GM23248 (cell line): ENCODE results near the gene ABL1. TPM values are rescaled to one million over a fixed set of nuclear protein-coding genes. Genes with fewer than 3 reads are reported as not detected.
A peak's percentile ranks its signal among the peaks of the same experiment; 100 is the strongest.

Experiments used
- DNase-seq: peaks from one replicate; pipeline ENCODE4 v3.0.0-alpha.2; 2015
- H2AFZ ChIP-seq: fragments of 200-600 bp; sonication (generic); 2 replicates; pipeline ENCODE4 v1.6.1; 2016; ENCODE audit warnings: antibody characterized with exemption
- H3F3A ChIP-seq: fragments of 200-600 bp; sonication (generic); 2 replicates; pipeline ENCODE4 v1.6.1; 2016; ENCODE audit warnings: mild to moderate bottlenecking, antibody characterized with exemption, mixed run types; ENCODE audit not compliant: insufficient read depth
- H3K27ac ChIP-seq: fragments of 200-600 bp; sonication (generic); 2 replicates; pipeline ENCODE4 v1.5.1; 2016; ENCODE audit warnings: mild to moderate bottlenecking
- H3K27me3 ChIP-seq: fragments of 200-600 bp; sonication (generic); replicated peaks from 2 replicates; pipeline ENCODE4 v1.6.1; 2016; ENCODE audit warnings: mild to moderate bottlenecking; ENCODE audit not compliant: insufficient read depth
- H3K36me3 ChIP-seq: fragments of 200-600 bp; sonication (generic); 2 replicates; pipeline ENCODE4 v1.6.1; 2016; ENCODE audit warnings: low read depth, mild to moderate bottlenecking
- H3K4me1 ChIP-seq: fragments of 200-600 bp; sonication (generic); 2 replicates; pipeline ENCODE4 v1.6.1; 2016; ENCODE audit warnings: mild to moderate bottlenecking; ENCODE audit not compliant: insufficient read depth
- H3K4me2 ChIP-seq: fragments of 200-600 bp; sonication (generic); one replicate; pipeline ENCODE4 v1.6.1; 2016; ENCODE audit warnings: mild to moderate bottlenecking; ENCODE audit not compliant: unreplicated experiment
- H3K4me3 ChIP-seq: fragments of 200-600 bp; sonication (generic); 2 replicates; pipeline ENCODE4 v1.5.1; 2016; ENCODE audit warnings: mild to moderate bottlenecking
- H3K79me2 ChIP-seq: fragments of 200-600 bp; sonication (generic); 2 replicates; pipeline ENCODE4 v1.6.1; 2016; ENCODE audit warnings: mild to moderate bottlenecking; ENCODE audit not compliant: insufficient read depth
- H3K9ac ChIP-seq: fragments of 200-600 bp; sonication (generic); 2 replicates; pipeline ENCODE4 v1.6.1; 2016; ENCODE audit warnings: mild to moderate bottlenecking
- H3K9me2 ChIP-seq: fragments of 200-600 bp; sonication (generic); 2 replicates; pipeline ENCODE4 v1.6.1; 2016; ENCODE audit warnings: mixed run types, mild to moderate bottlenecking, moderate library complexity; ENCODE audit not compliant: insufficient read depth
- H3K9me3 ChIP-seq: fragments of 200-600 bp; sonication (generic); one replicate; pipeline ENCODE4 v1.6.1; 2017; ENCODE audit warnings: low read depth
- H4K20me1 ChIP-seq: fragments of 200-600 bp; sonication (generic); 2 replicates; pipeline ENCODE4 v1.6.0; 2016; ENCODE audit not compliant: insufficient read depth
- EZH2 ChIP-seq: fragments of 200-600 bp; sonication (generic); IDR thresholded peaks from 2 replicates; pipeline ENCODE4 v1.6.1; 2018; ENCODE audit warnings: antibody characterized with exemption, mild to moderate bottlenecking; ENCODE audit not compliant: insufficient read depth, poor library complexity, severe bottlenecking
- EZH2phosphoT487 ChIP-seq: fragments of 200-600 bp; sonication (generic); IDR thresholded peaks from 2 replicates; pipeline ENCODE4 v1.6.1; 2018; ENCODE audit warnings: antibody characterized with exemption, moderate library complexity, mild to moderate bottlenecking, low read depth; ENCODE audit not compliant: insufficient read depth
- WGBS, 2 experiments: methylation state at CpG; one replicate each; pipeline ENCODE4 v1.1.6; 2015 to 2017; ENCODE audit warnings: low lambda C conversion rate in 2 of 2, low coverage in 1 of 2; ENCODE audit errors: missing lambda C conversion rate in 2 of 2; 5-methylcytosine and 5-hydroxymethylcytosine counted together
- in situ Hi-C: fragments of 300-500 bp; cut with MboI; formaldehyde crosslinking; loops from 2 replicates; pipeline ENCODE4 v1.15.0; 2020
- polyA plus RNA-seq: library from polyadenylated mRNA; unstranded; fragments of >200 nt; fragmentation: Nextera tagmentation; extraction: Ambion mirVana; gene quantifications from 2 replicates; pipeline ENCODE4 v1.2.1, GENCODE V29; 2016
- total RNA-seq: library from RNA; depleted of rRNA; stranded (reverse); fragments of >200 nt; shearing (Covaris generic); gene quantifications from 2 replicates; pipeline ENCODE4 v1.2.3, GENCODE V29; 2014

Gene ABL1
- total and polyA plus RNA-seq, 2 experiments from 2014 or later, result 22.9 to 66.1 TPM

- Histone ChIP-seq H3K9ac (no peak overlapping the region), H3K27me3 (no peaks in the 10 kb centered on the region), H3K9me2 (no peaks in the 10 kb centered on the region), H3F3A (peaks cover 68% of the 10 kb centered on the region), H3K79me2 (peaks cover 99% of the 10 kb centered on the region), H2AFZ (no peak overlapping the region), H3K4me2 (no peak overlapping the region), H3K9me3 (no peaks in the 10 kb centered on the region), H3K36me3 (peaks cover 16% of the 10 kb centered on the region; the same call in 1 of the 2 replicates), H3K4me1 (peaks cover 31% of the 10 kb centered on the region), H3K4me3 (no peak overlapping the region), H3K27ac (no peak overlapping the region), H4K20me1 (0 out of 2 replicates have a peak, but pooled peaks cover 5% of the 10 kb centered on the region)
- in situ Hi-C loops, result loop anchor here (5.0 kb wide), 1 partner anchor 131 kb away; no protein-coding TSS in a partner anchor
- TF ChIP-seq EZH2, result no peak
- no peak for TF ChIP-seq EZH2phosphoT487
- WGBS, 2 experiments, result 97 to 100% methylated on average over 3 of the region's 3 CpGs
- no peak for DNase-seq
Observed at GRCh38 chr9:130865921-130866320, 30.9 kb downstream of the ABL1 start.

DNA sequence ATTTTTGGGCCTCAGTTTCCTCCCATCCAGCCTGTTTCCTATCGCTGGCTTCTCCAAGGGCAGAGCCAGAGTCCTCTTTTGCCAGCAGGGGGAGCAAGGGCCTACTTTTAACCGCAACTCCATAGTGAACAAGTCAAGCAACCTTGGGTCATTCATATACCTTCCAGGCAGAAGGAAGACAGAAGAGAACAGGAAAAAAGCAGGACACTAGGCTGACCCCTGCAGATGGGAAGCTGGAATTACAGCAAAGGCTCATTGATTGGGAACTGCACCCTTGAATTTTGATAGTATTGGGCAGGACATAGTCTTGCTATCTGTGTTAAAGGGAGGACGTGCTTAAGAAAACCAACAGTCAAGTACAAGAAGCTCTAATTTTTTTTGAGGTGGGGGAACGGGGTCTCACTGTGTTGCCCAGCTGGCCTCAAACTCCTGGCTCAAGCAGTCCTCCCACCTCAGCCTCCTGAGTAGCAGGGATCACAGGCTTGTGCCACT is 31.5 kb downstream of the ABL1 start:
- Histone ChIP-seq H3K9me3 (no peaks in the 10 kb centered on the region), H4K20me1 (0 out of 2 replicates have a peak, but pooled peaks cover 5% of the 10 kb centered on the region), H3F3A (peaks cover 62% of the 10 kb centered on the region), H3K36me3 (peaks cover 16% of the 10 kb centered on the region; the same call in 1 of the 2 replicates), H3K4me2 (peak overlapping the region; percentile 6), H2AFZ (no peak overlapping the region), H3K4me1 (peaks cover 25% of the 10 kb centered on the region), H3K27me3 (no peaks in the 10 kb centered on the region), H3K9ac (no peak overlapping the region), H3K27ac (peak overlapping the region; percentile 38), H3K4me3 (no peak overlapping the region), H3K9me2 (no peaks in the 10 kb centered on the region), H3K79me2 (peaks cover 100% of the 10 kb centered on the region)
- WGBS, 2 experiments, result 57 to 65% methylated on average over 4 of the region's 4 CpGs
- in situ Hi-C loops, result loop anchor here (5.0 kb wide), 1 partner anchor 131 kb away; no protein-coding TSS in a partner anchor
- peak; percentile 88 for DNase-seq
- TF ChIP-seq EZH2 (no peak), EZH2phosphoT487 (no peak)

DNA sequence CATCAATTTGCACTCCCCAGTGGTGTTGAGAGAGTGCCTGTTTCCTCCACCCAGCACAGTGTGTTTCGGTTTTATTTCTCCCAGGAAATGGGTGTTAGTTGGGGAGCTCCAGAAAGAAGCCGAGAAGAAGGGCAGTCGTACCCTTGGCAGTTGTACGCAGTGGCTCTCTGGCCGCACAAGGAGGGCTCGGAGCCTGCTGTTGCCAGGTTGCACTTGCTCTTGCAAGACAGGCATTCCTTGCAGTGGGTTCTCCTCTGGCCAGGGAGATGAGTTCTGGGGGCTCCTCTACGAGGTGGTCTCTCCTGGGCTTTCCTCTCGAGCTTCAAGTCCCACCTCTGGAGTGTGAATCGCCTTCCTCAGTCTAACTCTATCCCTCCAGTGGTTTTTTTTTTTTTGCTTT is 32.5 kb downstream of the ABL1 start:
- Histone ChIP-seq H3K9me2 (no peaks in the 10 kb centered on the region), H3K27ac (peak overlapping the region; percentile 38), H3K9ac (no peak overlapping the region), H3K4me1 (peaks cover 18% of the 10 kb centered on the region), H3K27me3 (no peaks in the 10 kb centered on the region), H3K36me3 (peaks cover 23% of the 10 kb centered on the region; the same call in 1 of the 2 replicates), H3K4me2 (peak overlapping the region; percentile 31), H3K4me3 (no peak overlapping the region), H2AFZ (no peak overlapping the region), H3K79me2 (peaks cover 100% of the 10 kb centered on the region), H3F3A (peaks cover 52% of the 10 kb centered on the region), H3K9me3 (no peaks in the 10 kb centered on the region), H4K20me1 (0 out of 2 replicates have a peak, but pooled peaks cover 5% of the 10 kb centered on the region)
- in situ Hi-C loops, result loop anchor here (5.0 kb wide), 1 partner anchor 130 kb away; no protein-coding TSS in a partner anchor
- DNase-seq, result peak; percentile 49
- TF ChIP-seq EZH2 (no peak), EZH2phosphoT487 (no peak)
- WGBS, 2 experiments, result 38 to 49% methylated on average over 9 of the region's 9 CpGs

DNA sequence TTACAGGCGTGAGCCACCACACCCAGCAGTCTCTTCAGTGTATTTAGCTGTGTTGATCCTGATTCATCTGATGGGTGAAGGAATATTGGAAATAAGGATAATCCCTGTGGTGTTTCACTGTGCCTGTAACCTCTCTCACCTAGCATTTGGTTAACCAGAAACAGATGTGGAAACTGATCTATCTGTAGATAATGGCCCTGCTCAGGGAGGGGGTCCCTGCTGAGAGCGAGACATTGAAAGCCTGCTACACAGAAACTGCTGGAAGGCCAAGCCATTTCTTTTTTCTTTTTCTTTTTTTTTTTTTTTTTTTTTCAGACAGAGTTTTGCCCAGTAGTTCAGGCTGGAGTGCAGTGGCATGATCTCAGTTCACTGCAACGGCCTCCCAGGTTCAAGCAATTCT is 33.2 kb downstream of the ABL1 start:
- H3K4me1 ChIP-seq, result peaks cover 18% of the 10 kb centered on the region
- TF ChIP-seq EZH2 (no peak), EZH2phosphoT487 (no peak)
- no peak for DNase-seq
- H3K9me3 ChIP-seq, result no peaks in the 10 kb centered on the region
- in situ Hi-C loops, result loop anchor here (5.0 kb wide), 1 partner anchor 129 kb away; no protein-coding TSS in a partner anchor
- H4K20me1 ChIP-seq, result 0 out of 2 replicates have a peak, but pooled peaks cover 5% of the 10 kb centered on the region
- peaks cover 26% of the 10 kb centered on the region; the same call in 1 of the 2 replicates for H3K36me3 ChIP-seq
- H3K9ac ChIP-seq, result no peak overlapping the region
- H3K27me3 ChIP-seq, result no peaks in the 10 kb centered on the region
- H3K4me3 ChIP-seq, result no peak overlapping the region
- peaks cover 100% of the 10 kb centered on the region for H3K79me2 ChIP-seq
- H2AFZ ChIP-seq, result no peak overlapping the region
- peaks cover 51% of the 10 kb centered on the region for H3F3A ChIP-seq
- 93 to 96% methylated on average over 3 of the region's 3 CpGs for WGBS, 2 experiments
- no peaks in the 10 kb centered on the region for H3K9me2 ChIP-seq
- H3K4me2 ChIP-seq, result no peak overlapping the region
- H3K27ac ChIP-seq, result peak overlapping the region; percentile 38; the same call in 1 of the 2 replicates
